ENCODE results near the gene POLR3C. TPM values are rescaled to one million over a fixed set of nuclear protein-coding genes. Genes with fewer than 3 reads are reported as not detected.
A peak's percentile ranks its signal among the peaks of the same experiment; 100 is the strongest.

Gene POLR3C
- total and polyA plus RNA-seq, 2 of the 13 experiments (the other 11 are each of a cell fraction or from before 2014, with no cell fraction given) = 15.5 to 24.3 TPM

DNA sequence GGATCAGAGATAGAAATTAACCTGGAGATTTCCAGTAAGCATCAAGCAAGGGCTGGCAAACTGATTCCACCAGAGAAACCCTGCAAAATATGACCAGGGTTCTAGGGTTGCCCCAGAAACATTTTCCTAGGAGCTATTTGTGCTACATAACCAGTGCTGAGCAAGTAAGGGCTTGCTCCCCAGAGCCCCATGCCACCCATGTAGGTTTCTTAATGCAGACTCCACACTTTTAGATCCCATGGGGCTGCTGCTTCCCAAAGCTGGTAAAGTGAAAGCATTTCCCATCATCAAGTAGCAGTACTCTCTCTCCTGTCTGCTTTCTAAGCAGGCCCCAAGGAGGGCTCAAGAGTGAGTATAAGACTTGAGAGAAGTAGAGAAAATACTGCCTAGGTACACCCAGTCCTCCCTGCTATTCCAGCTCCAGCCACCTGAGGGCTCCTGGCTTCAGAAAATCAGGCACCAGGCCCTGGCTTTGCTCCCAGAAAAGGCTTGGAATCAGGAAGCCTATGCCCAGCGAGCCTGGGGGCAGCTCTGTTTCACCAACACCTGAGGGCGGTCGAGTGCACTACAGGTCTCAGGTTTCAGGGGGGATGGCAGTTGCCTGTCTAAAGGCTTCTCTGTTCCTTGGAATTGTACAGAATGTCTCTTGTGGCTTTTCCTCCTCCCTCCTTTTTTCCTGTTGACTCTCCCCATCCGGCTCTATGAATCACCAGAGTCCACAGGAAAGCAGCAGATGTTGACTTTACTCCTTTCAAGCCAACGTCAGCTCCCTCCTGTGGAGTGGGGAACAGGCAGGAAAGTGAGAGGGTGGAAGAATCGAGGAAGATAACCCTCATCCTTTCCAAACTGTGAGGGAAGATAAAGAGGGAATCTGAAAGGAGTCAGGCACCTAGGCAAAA is 67.8 kb downstream of the POLR3C start (continued):
- TF ChIP-seq ZNF318 (CRISPR knock-in tag; IDR thresholded peaks at IDR 0.05) = no peak
- no peak for TF ChIP-seq DNMT3B (CRISPR knock-in tag; conservative IDR thresholded peaks at IDR 0.05)
- TF ChIP-seq, protein P1, sequence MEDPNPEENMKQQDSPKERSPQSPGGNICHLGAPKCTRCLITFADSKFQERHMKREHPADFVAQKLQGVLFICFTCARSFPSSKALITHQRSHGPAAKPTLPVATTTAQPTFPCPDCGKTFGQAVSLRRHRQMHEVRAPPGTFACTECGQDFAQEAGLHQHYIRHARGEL (CRISPR knock-in tag; IDR thresholded peaks at IDR 0.05) = no peak
- TF ChIP-seq PPARG (CRISPR knock-in tag; conservative IDR thresholded peaks at IDR 0.05) = peak; percentile 71; the same call in 1 of the 2 replicates
- peak; percentile 91 for TF ChIP-seq ZNF878 (CRISPR knock-in tag; IDR thresholded peaks at IDR 0.05)
- TF ChIP-seq CENPT (CRISPR knock-in tag; IDR thresholded peaks at IDR 0.05; ENCODE audit: low read depth) = no peak
- peak in 1 of 2 experiments; percentile 76; a peak in 1 of 4 replicates for TF ChIP-seq KLF16 (CRISPR knock-in tag; IDR thresholded peaks at IDR 0.05)
- TF ChIP-seq FOXJ3 (CRISPR knock-in tag; IDR thresholded peaks at IDR 0.05; ENCODE audit: borderline replicate concordance) = peak; percentile 76; the same call in 1 of the 2 replicates
- 0 out of 2 replicates have a peak, but pooled peaks have one; percentile 48 for TF ChIP-seq ZNF644 (CRISPR knock-in tag; IDR thresholded peaks at IDR 0.05; ENCODE audit: low read depth)
- TF ChIP-seq, protein P2, sequence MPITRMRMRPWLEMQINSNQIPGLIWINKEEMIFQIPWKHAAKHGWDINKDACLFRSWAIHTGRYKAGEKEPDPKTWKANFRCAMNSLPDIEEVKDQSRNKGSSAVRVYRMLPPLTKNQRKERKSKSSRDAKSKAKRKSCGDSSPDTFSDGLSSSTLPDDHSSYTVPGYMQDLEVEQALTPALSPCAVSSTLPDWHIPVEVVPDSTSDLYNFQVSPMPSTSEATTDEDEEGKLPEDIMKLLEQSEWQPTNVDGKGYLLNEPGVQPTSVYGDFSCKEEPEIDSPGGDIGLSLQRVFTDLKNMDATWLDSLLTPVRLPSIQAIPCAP (CRISPR knock-in tag; IDR thresholded peaks at IDR 0.05; ENCODE audit: low read depth) = no peak
- TF ChIP-seq, protein P3, sequence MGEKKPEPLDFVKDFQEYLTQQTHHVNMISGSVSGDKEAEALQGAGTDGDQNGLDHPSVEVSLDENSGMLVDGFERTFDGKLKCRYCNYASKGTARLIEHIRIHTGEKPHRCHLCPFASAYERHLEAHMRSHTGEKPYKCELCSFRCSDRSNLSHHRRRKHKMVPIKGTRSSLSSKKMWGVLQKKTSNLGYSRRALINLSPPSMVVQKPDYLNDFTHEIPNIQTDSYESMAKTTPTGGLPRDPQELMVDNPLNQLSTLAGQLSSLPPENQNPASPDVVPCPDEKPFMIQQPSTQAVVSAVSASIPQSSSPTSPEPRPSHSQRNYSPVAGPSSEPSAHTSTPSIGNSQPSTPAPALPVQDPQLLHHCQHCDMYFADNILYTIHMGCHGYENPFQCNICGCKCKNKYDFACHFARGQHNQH (CRISPR knock-in tag; IDR thresholded peaks at IDR 0.05) = peak; percentile 83
- TF ChIP-seq, protein P4, sequence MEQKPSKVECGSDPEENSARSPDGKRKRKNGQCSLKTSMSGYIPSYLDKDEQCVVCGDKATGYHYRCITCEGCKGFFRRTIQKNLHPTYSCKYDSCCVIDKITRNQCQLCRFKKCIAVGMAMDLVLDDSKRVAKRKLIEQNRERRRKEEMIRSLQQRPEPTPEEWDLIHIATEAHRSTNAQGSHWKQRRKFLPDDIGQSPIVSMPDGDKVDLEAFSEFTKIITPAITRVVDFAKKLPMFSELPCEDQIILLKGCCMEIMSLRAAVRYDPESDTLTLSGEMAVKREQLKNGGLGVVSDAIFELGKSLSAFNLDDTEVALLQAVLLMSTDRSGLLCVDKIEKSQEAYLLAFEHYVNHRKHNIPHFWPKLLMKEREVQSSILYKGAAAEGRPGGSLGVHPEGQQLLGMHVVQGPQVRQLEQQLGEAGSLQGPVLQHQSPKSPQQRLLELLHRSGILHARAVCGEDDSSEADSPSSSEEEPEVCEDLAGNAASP (CRISPR knock-in tag; IDR thresholded peaks at IDR 0.05; ENCODE audit: borderline replicate concordance) = peak; percentile 73
- peak; percentile 97 for TF ChIP-seq FOSL2 (CRISPR knock-in tag; IDR thresholded peaks at IDR 0.05)
- TF ChIP-seq FOXK2 (IDR thresholded peaks at IDR 0.05) = peak; percentile 64; the same call in 1 of the 2 replicates
- peak; percentile 82 for TF ChIP-seq SALL1 (CRISPR knock-in tag; IDR thresholded peaks at IDR 0.05)
- TF ChIP-seq MIXL1 (CRISPR knock-in tag; IDR thresholded peaks at IDR 0.05) = peak; percentile 68; the same call in 1 of the 2 replicates
- TF ChIP-seq ZNF891 (CRISPR knock-in tag; IDR thresholded peaks at IDR 0.05) = no peak
